Measurements from ENCODE around the gene ITSN1.

- TF ChIP-seq, protein P1, sequence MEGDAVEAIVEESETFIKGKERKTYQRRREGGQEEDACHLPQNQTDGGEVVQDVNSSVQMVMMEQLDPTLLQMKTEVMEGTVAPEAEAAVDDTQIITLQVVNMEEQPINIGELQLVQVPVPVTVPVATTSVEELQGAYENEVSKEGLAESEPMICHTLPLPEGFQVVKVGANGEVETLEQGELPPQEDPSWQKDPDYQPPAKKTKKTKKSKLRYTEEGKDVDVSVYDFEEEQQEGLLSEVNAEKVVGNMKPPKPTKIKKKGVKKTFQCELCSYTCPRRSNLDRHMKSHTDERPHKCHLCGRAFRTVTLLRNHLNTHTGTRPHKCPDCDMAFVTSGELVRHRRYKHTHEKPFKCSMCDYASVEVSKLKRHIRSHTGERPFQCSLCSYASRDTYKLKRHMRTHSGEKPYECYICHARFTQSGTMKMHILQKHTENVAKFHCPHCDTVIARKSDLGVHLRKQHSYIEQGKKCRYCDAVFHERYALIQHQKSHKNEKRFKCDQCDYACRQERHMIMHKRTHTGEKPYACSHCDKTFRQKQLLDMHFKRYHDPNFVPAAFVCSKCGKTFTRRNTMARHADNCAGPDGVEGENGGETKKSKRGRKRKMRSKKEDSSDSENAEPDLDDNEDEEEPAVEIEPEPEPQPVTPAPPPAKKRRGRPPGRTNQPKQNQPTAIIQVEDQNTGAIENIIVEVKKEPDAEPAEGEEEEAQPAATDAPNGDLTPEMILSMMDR (IDR thresholded peaks at IDR 0.05) = no peak
- no peak for TF ChIP-seq POLR2A (IDR thresholded peaks at IDR 0.05)
Observed at GRCh38 chr21:33945652-33946270, 303.5 kb downstream of the ITSN1 start.
